Parathyroid adenoma (tissue), 2 donors: ENCODE results near the gene PNPLA1.

Experiments
- H2AFZ ChIP-seq: fragments of 300-600 bp; sonication (generic); one replicate; pipeline ENCODE4 v1.7.0; 2017; ENCODE audit warnings: antibody characterized with exemption, mild to moderate bottlenecking
- H3K27ac ChIP-seq: fragments of 300-600 bp; sonication (generic); one replicate; pipeline ENCODE4 v1.7.0; 2017
- H3K27me3 ChIP-seq: fragments of 300-600 bp; sonication (generic); one replicate; pipeline ENCODE4 v1.7.0; 2017; ENCODE audit warnings: low read length; ENCODE audit not compliant: control insufficient read depth, insufficient read depth
- H3K36me3 ChIP-seq: fragments of 300-600 bp; sonication (generic); one replicate; pipeline ENCODE4 v1.7.0; 2017; ENCODE audit warnings: low read length; ENCODE audit not compliant: control insufficient read depth, insufficient read depth
- H3K4me1 ChIP-seq: fragments of 300-600 bp; sonication (generic); one replicate; pipeline ENCODE4 v1.7.0; 2017; ENCODE audit warnings: control low read depth
- H3K4me2 ChIP-seq: fragments of 300-600 bp; sonication (generic); one replicate; pipeline ENCODE4 v1.7.0; 2017; ENCODE audit warnings: low read length
- H3K4me3 ChIP-seq: fragments of 300-600 bp; sonication (generic); one replicate; pipeline ENCODE4 v1.7.0; 2017; ENCODE audit warnings: low read depth, low read length
- H3K79me2 ChIP-seq: fragments of 300-600 bp; sonication (generic); one replicate; pipeline ENCODE4 v1.7.0; 2017; ENCODE audit warnings: control low read depth
- H3K9ac ChIP-seq: fragments of 300-600 bp; sonication (generic); one replicate; pipeline ENCODE4 v1.7.0; 2017; ENCODE audit warnings: mild to moderate bottlenecking
- H3K9me3 ChIP-seq: fragments of 300-600 bp; sonication (generic); one replicate; pipeline ENCODE4 v1.7.0; 2017; ENCODE audit warnings: low read length; ENCODE audit not compliant: control insufficient read depth
- TF ChIP-seq, protein P1 (sequence below): fragments of 300-600 bp; sonication (generic); IDR thresholded peaks from one replicate; pipeline ENCODE4 v1.7.0; 2017; ENCODE audit warnings: antibody characterized with exemption, mild to moderate bottlenecking
- donor health status: primary hyperparathyroidism.

The PNPLA1 gene

DNA sequence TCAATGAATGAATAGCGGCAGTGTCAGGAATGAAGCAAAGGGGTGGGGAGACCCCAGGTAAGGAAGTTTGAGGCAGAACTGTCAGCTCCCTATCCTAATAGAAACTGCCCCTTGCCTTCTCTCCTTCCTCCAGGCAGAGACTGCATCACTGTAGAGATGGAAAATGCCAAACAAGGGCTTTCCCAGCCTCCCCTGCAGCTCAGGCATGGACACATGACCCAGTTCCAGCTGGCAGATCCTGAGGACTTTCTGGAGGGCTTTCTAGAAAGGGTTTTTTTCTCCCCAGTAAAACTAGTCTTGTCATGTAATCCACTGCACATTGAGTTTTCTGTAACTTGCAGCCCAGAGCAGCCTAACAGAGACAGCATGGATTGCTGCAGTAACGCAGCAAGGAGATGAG, 17.9 kb upstream of the PNPLA1 start:
- H3K79me2 ChIP-seq = no peaks in the 10 kb centered on the region
- H3K27me3 ChIP-seq = no peaks in the 10 kb centered on the region
- H3K36me3 ChIP-seq = no peaks in the 10 kb centered on the region
- no peak overlapping the region for H2AFZ ChIP-seq
- no peak overlapping the region for H3K4me3 ChIP-seq
- H3K27ac ChIP-seq = no peak overlapping the region
- H3K4me2 ChIP-seq = no peak overlapping the region
- TF ChIP-seq, protein P1, sequence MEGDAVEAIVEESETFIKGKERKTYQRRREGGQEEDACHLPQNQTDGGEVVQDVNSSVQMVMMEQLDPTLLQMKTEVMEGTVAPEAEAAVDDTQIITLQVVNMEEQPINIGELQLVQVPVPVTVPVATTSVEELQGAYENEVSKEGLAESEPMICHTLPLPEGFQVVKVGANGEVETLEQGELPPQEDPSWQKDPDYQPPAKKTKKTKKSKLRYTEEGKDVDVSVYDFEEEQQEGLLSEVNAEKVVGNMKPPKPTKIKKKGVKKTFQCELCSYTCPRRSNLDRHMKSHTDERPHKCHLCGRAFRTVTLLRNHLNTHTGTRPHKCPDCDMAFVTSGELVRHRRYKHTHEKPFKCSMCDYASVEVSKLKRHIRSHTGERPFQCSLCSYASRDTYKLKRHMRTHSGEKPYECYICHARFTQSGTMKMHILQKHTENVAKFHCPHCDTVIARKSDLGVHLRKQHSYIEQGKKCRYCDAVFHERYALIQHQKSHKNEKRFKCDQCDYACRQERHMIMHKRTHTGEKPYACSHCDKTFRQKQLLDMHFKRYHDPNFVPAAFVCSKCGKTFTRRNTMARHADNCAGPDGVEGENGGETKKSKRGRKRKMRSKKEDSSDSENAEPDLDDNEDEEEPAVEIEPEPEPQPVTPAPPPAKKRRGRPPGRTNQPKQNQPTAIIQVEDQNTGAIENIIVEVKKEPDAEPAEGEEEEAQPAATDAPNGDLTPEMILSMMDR = no peak
- no peaks in the 10 kb centered on the region for H3K4me1 ChIP-seq
- H3K9me3 ChIP-seq = no peaks in the 10 kb centered on the region
- no peak overlapping the region for H3K9ac ChIP-seq

DNA sequence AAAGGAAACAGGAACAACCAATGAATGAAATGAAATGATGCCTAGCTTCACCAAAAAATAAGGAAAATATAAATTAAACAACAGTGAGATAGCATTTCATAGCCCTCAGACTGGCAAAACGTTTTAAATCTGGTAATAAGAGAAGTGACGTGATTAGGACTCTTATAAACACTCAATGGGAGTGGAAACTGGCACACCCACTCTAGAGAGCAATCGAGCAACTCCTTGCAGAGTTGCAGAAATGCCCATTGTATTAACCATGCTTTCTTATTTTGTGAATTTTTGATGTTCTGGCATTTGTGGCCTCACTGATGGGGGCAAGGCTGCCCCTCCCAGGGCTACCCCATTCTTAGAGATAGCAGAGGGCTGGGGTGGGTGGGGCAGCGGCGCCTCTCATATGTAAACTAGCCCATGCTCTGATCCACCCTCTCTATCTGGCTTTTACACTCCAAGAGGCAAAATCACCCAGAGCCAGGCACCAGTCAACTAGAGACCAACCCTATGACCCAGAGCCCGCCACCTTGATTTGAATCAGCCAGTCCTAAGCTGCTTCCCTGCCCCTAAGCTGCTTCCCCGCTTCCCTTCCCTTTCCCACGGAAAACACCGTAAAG, 6.4 kb upstream of the PNPLA1 start:
- Histone ChIP-seq H3K36me3 (no peaks in the 10 kb centered on the region), H3K27me3 (no peaks in the 10 kb centered on the region), H3K79me2 (no peaks in the 10 kb centered on the region), H3K27ac (no peak overlapping the region), H3K4me2 (no peak overlapping the region), H3K4me3 (no peak overlapping the region), H3K4me1 (no peaks in the 10 kb centered on the region), H3K9ac (no peak overlapping the region), H3K9me3 (no peaks in the 10 kb centered on the region), H2AFZ (no peak overlapping the region)
- TF ChIP-seq, protein P1 = no peak

DNA sequence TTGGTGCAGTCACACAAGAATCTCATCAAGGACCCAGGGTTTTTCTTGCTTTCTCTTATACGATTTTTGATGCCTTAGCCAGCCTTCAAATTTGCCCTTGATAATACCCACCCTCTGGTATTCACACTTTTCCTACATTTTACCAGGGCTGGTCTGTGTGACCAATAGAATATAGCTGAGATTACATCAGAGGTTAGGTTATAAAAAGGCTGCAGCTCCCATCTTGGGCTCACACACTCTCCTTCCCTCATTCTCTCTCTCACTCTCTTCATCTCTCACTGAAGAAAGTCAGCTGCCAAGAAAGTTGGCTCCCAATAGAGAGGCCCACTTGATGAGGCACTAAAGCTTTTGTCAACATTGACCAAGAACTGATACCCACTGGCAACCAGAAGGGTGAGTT, 4.1 kb upstream of the PNPLA1 start:
- TF ChIP-seq, protein P1 = no peak
- Histone ChIP-seq H3K4me2 (no peak overlapping the region), H2AFZ (no peak overlapping the region), H3K4me3 (no peak overlapping the region), H3K27me3 (no peaks in the 10 kb centered on the region), H3K27ac (no peak overlapping the region), H3K9ac (no peak overlapping the region), H3K4me1 (no peaks in the 10 kb centered on the region), H3K36me3 (no peaks in the 10 kb centered on the region), H3K79me2 (no peaks in the 10 kb centered on the region), H3K9me3 (no peaks in the 10 kb centered on the region)

DNA sequence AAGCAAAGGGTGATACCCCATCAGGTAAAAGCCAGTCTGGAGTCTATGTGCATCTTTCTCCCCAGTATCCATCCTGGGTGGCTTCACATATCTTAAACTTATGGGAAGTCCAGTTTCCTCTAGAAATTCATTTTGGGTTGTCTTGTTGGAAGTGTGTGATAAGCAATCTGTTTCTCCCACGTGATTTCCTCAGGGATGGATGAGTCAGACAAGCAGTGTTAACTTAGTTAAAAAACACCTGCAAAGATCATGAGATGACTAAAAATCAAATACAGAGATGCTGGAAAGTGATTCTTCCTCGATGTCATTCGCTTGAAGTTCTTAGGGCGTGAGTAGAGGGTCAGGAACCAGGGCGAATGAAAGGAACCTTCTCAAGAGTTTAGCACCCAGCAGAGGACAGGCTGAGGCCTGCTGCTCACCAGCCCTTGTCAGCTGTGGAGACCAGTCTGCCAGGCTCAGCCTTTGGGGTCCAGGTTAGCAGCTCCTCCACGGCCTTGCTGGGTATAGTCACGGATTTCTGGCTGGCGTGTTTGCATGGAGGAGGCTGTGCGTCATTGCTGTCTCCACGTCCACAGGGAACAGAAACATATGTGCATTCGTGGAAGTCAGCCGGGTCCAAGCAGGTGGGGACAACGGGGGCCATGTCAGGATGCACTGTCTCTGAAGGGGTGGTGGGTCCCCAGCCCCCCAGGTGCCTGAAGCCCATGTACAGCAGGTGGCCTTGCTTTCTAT, 2.8 kb upstream of the PNPLA1 start:
- Histone ChIP-seq H3K4me2 (no peak overlapping the region), H2AFZ (no peak overlapping the region), H3K27me3 (no peaks in the 10 kb centered on the region), H3K79me2 (no peaks in the 10 kb centered on the region), H3K27ac (no peak overlapping the region), H3K9ac (no peak overlapping the region), H3K4me3 (no peak overlapping the region), H3K4me1 (no peaks in the 10 kb centered on the region), H3K36me3 (no peaks in the 10 kb centered on the region), H3K9me3 (no peaks in the 10 kb centered on the region)
- TF ChIP-seq, protein P1 = no peak
